ENCODE measurements around the gene TMED7. TPM values are rescaled to one million over a fixed set of nuclear protein-coding genes. Genes with fewer than 3 reads are reported as not detected.

TMED7 gene
- total RNA-seq, 2 experiments from 2014 or later, result 39.9 to 44.6 TPM

DNA sequence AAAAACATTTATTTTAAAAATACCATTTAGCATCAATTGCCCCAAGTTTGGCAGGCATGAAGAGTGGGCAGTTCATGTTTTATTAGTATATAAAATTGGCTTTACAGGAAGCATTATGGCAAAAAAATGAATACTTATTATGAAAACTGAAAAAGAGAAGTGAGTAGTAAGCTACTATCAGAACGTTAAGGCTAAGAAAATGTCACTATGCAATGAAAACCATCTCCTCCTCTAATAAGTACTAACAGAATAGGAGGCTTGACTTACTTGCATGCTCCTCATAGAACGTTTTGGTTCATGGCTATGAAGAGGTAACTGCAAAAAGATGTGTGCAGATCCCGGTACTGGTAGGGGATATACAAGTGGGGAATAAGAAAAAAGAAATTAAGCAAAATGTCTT is 47.2 kb downstream of the TMED7 start:
- no peak for DNase-seq
- no peak for ATAC-seq
- Mint-ChIP-seq H3K27me3 (no peaks in the 10 kb centered on the region), H3K9me3 (no peaks in the 10 kb centered on the region), H3K4me1 (ENCODE audit: low read depth) (peaks cover 3% of the 10 kb centered on the region), H3K4me3 (no peak overlapping the region), H3K36me3 (ENCODE audit: low read depth) (no peaks in the 10 kb centered on the region), H3K27ac (no peak overlapping the region)
- intact Hi-C loops (cut with micrococcal nuclease), result loop anchor here (10.0 kb wide), 1 partner anchor 204 kb away; no protein-coding TSS in a partner anchor
- TF ChIP-seq CTCF (IDR thresholded peaks at IDR 0.05), result no peak
- CTCF ChIA-PET, result no interaction called here
- POLR2A ChIA-PET, result interaction anchor here (0.6 kb wide), 1 partner anchor 119 kb away, joined by 3 read pairs; no protein-coding TSS in a partner anchor

- no peak for TF ChIP-seq CTCF (IDR thresholded peaks at IDR 0.05)
Observed at GRCh38 chr5:115577741-115578140, 48.1 kb downstream of the TMED7 start.

DNA sequence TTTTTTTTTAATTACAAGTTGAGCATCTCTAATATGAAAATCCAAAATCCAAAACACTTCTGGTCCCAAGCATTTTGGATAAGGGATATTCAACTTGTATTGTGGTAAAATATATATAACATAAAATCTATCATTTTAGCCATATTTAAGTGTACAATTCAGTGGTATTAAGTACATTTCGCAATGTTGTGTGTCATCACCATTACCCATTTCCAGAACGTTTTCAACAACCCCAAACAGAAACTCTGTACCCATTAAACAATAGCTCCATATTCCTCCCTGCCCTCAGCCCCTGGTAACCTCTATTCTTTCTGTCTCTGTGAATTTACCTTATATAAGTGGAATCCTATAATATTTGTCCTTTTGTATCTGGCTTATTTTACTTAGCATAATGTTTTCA is 48.5 kb downstream of the TMED7 start:
- no peak overlapping the region for H3K27ac Mint-ChIP-seq
- no peak for ATAC-seq

More at GRCh38 chr5:115577741-115578140, 48.1 kb downstream of the TMED7 start:
- ChIA-PET CTCF (interaction anchor here (1.5 to 7.5 kb wide), 2 partner anchors 7 to 269 kb away, joined by 5 to 127 read pairs; no protein-coding TSS in a partner anchor), POLR2A (no interaction called here)
- H3K4me3 Mint-ChIP-seq, result no peak overlapping the region
- DNase-seq, result no peak
- no peaks in the 10 kb centered on the region for H3K27me3 Mint-ChIP-seq
- peaks cover 3% of the 10 kb centered on the region for H3K4me1 Mint-ChIP-seq (ENCODE audit: low read depth)
- no peak for ATAC-seq
- intact Hi-C loops (cut with micrococcal nuclease), result loop anchor here (10.0 kb wide), 1 partner anchor 203 kb away; no protein-coding TSS in a partner anchor
- no peaks in the 10 kb centered on the region for H3K36me3 Mint-ChIP-seq (ENCODE audit: low read depth)
- no peaks in the 10 kb centered on the region for H3K9me3 Mint-ChIP-seq
- no peak overlapping the region for H3K27ac Mint-ChIP-seq

GRCh38 chr5:115575167-115576070 is 50.4 kb downstream of the TMED7 start:
- CTCF ChIA-PET, result interaction anchor here (0.6 to 7.5 kb wide), 24 partner anchors 8 to 478 kb away, joined by 3 to 127 read pairs (median 4); partner anchors contain the start of gene FEM1C
- no peak for DNase-seq
- POLR2A ChIA-PET, result interaction anchor here (1.7 kb wide), 1 partner anchor 30 kb away, joined by 5 read pairs; no protein-coding TSS in a partner anchor
- Mint-ChIP-seq H3K4me3 (no peak overlapping the region), H3K9me3 (no peaks in the 10 kb centered on the region), H3K27ac (no peak overlapping the region), H3K4me1 (ENCODE audit: low read depth) (peaks cover 3% of the 10 kb centered on the region), H3K27me3 (no peaks in the 10 kb centered on the region), H3K36me3 (ENCODE audit: low read depth) (no peaks in the 10 kb centered on the region)
- no peak for ATAC-seq
- no peak for TF ChIP-seq CTCF (IDR thresholded peaks at IDR 0.05)
- intact Hi-C loops (cut with micrococcal nuclease), result loop anchor here (10.0 kb wide), 1 partner anchor 201 kb away; no protein-coding TSS in a partner anchor

More for the DNA sequence above, 48.5 kb downstream of the TMED7 start:
- Mint-ChIP-seq H3K9me3 (no peaks in the 10 kb centered on the region), H3K4me1 (ENCODE audit: low read depth) (peaks cover 3% of the 10 kb centered on the region), H3K36me3 (ENCODE audit: low read depth) (no peaks in the 10 kb centered on the region), H3K27me3 (no peaks in the 10 kb centered on the region), H3K4me3 (no peak overlapping the region)
- ChIA-PET CTCF (interaction anchor here (1.5 to 7.5 kb wide), 2 partner anchors 8 to 269 kb away, joined by 5 to 127 read pairs; no protein-coding TSS in a partner anchor), POLR2A (no interaction called here)
- DNase-seq, result no peak
- TF ChIP-seq CTCF (IDR thresholded peaks at IDR 0.05), result no peak
- intact Hi-C loops (cut with micrococcal nuclease), result loop anchor here (10.0 kb wide), 1 partner anchor 203 kb away; no protein-coding TSS in a partner anchor

Measured in activated CD8-positive, alpha-beta T cell treated with anti-CD3 and anti-CD28 coated beads for 36 hours (primary cell).